Measurements from ENCODE around the gene SATL1.
"Not testable (repeated sequence)": the region's sequence is repeated elsewhere in the genome, so short reads cannot be mapped to it uniquely, and the experiment has no call there.

The SATL1 gene

DNA sequence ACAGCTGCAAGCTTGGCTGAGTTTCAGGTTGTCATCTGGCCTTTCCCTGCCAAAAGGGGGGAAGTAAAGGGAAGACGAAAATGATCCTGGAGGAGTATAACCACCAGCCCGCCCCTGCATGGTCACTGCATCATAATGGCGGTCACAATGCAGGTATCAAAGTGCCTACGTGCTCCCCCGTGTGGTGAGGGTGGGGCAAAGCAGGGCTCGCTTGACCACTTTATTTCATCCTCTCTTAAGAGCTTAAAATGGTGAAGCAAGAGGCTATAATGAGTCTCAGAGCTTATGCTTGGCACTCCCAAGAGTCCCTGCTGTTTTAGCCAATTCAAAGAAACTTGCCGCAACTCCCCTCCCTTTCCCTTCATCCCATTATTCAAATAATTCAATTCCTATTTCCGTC is 134.3 kb downstream of the SATL1 start:
- DNase-seq: no peak

GRCh38 chrX:85108165-85108564 is 135.4 kb downstream of the SATL1 start:
- DNase-seq: no peak

DNA sequence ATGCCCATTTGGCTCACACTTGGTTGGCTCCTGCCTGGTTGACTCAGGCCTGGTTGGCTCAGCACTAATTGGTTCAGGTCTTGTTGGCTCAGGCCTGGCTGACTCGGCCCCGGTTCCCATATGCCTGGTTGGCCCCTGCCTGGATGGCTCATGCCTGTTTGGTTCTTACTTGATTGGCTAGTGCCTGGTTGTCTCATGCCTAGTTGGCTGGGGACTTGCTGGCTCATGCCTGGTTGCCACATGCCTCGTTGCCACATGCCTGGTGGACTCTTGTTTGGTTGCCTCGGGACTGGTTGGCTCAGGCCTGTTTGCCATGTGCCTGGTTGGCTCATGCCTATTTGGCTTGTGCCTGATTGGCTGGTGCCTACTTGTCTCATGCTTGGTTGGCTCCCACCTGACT is 136.2 kb downstream of the SATL1 start:
- no peak for DNase-seq

DNA sequence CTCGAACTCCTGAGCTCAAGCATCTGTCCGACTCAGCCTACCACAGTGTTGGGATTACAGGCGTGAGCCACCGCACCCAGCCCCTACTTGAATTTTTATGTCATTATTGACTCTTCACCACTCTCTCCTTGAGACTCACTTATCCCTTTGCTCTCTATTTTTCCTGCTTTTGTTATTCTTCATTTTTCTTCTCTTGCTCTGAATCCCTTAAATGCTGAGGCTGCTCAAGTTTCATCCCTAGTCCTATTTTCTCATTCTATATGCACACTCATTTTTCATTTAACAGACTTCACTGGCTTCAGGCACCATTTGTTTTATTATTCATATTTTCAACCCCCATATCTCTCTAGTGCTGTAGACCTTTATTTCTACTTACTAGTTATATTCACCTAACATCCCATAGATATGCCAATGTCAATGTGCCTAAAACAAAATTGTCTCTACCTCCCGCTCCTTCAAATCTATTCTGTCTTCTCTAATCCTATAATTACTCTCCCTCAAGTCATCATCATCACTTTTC is 154.2 kb downstream of the SATL1 start:
- no peak for DNase-seq

- DNase-seq: no peak
These were observed 158.7 kb downstream of the SATL1 start for GRCh38 chrX:85084770-85085393.

- DNase-seq: not testable (repeated sequence)
These were observed 166.3 kb downstream of the SATL1 start for GRCh38 chrX:85077247-85077646.

- no peak for DNase-seq
These were observed 177.9 kb downstream of the SATL1 start for GRCh38 chrX:85065512-85066198.

DNA sequence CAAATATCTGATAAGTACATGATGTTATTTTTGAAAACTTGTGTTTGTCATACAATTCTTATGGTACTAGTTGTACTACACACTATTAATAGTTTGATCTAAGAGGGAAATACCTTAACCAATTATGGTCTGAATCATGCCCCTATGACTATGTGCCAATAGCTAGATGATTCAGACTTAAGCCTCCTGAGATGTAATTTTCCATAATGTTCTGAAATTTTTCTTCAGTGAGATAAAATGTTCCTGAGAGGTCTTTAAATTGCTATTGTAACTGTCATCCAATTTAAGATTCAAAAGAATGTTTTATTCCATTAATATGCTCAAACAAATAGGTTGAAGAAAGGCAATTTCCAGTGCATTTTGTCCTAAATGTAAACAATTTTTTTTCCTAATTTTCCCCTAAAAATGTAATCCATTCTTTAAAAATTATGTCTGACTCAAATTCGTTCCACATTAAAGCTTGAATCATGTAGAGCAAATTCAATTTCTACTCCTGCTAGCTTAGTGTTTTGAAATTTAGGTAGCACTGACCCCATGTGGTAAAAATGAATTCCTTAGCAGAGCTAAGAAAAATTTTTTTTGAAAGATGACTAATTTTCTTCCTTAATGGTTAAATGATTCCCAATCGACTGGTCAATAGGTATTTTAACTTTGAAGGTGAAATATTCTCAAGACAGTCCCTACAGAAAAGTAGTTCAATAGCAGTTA is 190.8 kb downstream of the SATL1 start:
- no peak for DNase-seq

DNA sequence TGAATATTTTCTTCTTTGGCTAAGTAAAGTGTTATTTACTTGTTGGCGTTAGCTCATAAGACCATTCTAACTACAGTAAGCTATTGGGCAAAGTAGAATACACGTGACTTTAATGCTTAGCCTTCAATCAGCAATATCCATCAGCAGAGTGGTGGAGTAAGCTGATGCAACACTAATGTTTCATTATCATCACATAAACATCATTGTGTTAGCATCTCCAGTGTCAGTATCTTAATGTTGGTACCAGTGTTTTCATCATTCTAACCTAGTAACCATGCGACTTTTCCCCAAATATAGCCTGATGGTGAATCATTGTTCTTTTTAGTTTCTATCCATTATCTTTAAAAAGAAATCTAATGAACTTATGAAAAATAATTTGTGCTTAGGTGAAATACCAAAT is 191.4 kb downstream of the SATL1 start:
- DNase-seq: no peak

GRCh38 chrX:85051627-85052026 is 192.0 kb downstream of the SATL1 start:
- no peak for DNase-seq

All from COR-L47 (cell line).